Fibroblast of villous mesenchyme (primary cell): Measurements from ENCODE around the gene UBXN6. TPM values are rescaled to one million over a fixed set of nuclear protein-coding genes. Genes with fewer than 3 reads are reported as not detected.
A peak's percentile ranks its signal among the peaks of the same experiment; 100 is the strongest.

ENCODE experiments used
- DNase-seq: peaks from one replicate; pipeline ENCODE4 v3.0.0-alpha.2; 2010; ENCODE audit warnings: low read depth
- H3K4me3 ChIP-seq: 2 replicates; pipeline ENCODE4 v1.5.1; 2011; ENCODE audit warnings: low read depth, mild to moderate bottlenecking, low read length
- CTCF ChIP-seq: IDR thresholded peaks from 2 replicates; pipeline ENCODE4 v1.5.1; 2012; ENCODE audit warnings: low read depth, mild to moderate bottlenecking, low read length; ENCODE audit not compliant: insufficient read depth
- total RNA-seq: library from RNA; depleted of rRNA; stranded (reverse); fragments of >200 nt; gene quantifications from 2 replicates; pipeline ENCODE4 v1.2.3, GENCODE V29; 2012

The UBXN6 gene
- total RNA-seq: 104 and 117 TPM in 2 replicates

- peak; percentile 98 for DNase-seq
- TF ChIP-seq CTCF: no peak
- peak within 1 kb of the TSS; percentile 72 for H3K4me3 ChIP-seq
These were observed at the start of gene UBXN6 for GRCh38 chr19:4457654-4458395. Gene UBXN6, minus strand, starts transcription at chr19:4457794. Its CDS starts 97 bp downstream, at chr19:4457697.

GRCh38 chr19:4507150-4507452 lies 49.5 kb upstream of the UBXN6 start:
- DNase-seq: no peak
- no peak for TF ChIP-seq CTCF
- H3K4me3 ChIP-seq: no peak overlapping the region

- peak; percentile 33 for DNase-seq
- TF ChIP-seq CTCF: no peak
These were observed 49.0 kb upstream of the UBXN6 start for GRCh38 chr19:4506449-4507149.

GRCh38 chr19:4505570-4506448 lies 48.2 kb upstream of the UBXN6 start:
- DNase-seq: no peak
- TF ChIP-seq CTCF: no peak
- H3K4me3 ChIP-seq: no peak overlapping the region

More at GRCh38 chr19:4506449-4507149, 49.0 kb upstream of the UBXN6 start:
- no peak overlapping the region for H3K4me3 ChIP-seq

GRCh38 chr19:4504891-4505569 lies 47.4 kb upstream of the UBXN6 start:
- TF ChIP-seq CTCF: no peak
- no peak for DNase-seq
- H3K4me3 ChIP-seq: no peak overlapping the region

- TF ChIP-seq CTCF: no peak
- DNase-seq: no peak
- no peak overlapping the region for H3K4me3 ChIP-seq
These were observed 46.7 kb upstream of the UBXN6 start for GRCh38 chr19:4504297-4504701.
